Skeletal muscle tissue (tissue), 4 donors: ENCODE data around the gene KRTAP5-8. TPM values are rescaled to one million over a fixed set of nuclear protein-coding genes. Genes with fewer than 3 reads are reported as not detected.

Experiments used
- H3K27ac ChIP-seq: one replicate; pipeline ENCODE4 v1.7.0; 2013; ENCODE audit warnings: mild to moderate bottlenecking, low read depth, low read length, inconsistent platforms
- H3K27me3 ChIP-seq, 3 donors: one replicate each; pipeline ENCODE4 v1.7.0; 2013; ENCODE audit warnings: low read length in 3 of 3; ENCODE audit not compliant: control insufficient read depth in 3 of 3, insufficient read depth in 3 of 3
- H3K36me3 ChIP-seq, 3 donors: one replicate each; pipeline ENCODE4 v1.7.0; 2013; ENCODE audit warnings: low read length in 3 of 3; ENCODE audit not compliant: control insufficient read depth in 3 of 3, insufficient read depth in 3 of 3
- H3K4me1 ChIP-seq, 3 donors: one replicate each; pipeline ENCODE4 v1.7.0; 2013; ENCODE audit warnings: low read length in 3 of 3, mild to moderate bottlenecking in 3 of 3; ENCODE audit not compliant: control insufficient read depth in 3 of 3, insufficient read depth in 3 of 3
- H3K4me3 ChIP-seq, 3 donors: one replicate each; pipeline ENCODE4 v1.7.0; 2013; ENCODE audit warnings: low read length in 3 of 3
- H3K9ac ChIP-seq, 3 donors: one replicate each; pipeline ENCODE4 v1.7.0; 2013; ENCODE audit warnings: low read length in 3 of 3, mild to moderate bottlenecking in 3 of 3, moderate library complexity in 2 of 3, low read depth in 1 of 3
- H3K9me3 ChIP-seq, 3 donors: one replicate each; pipeline ENCODE4 v1.7.0; 2013; ENCODE audit warnings: low read length in 3 of 3; ENCODE audit not compliant: control insufficient read depth in 3 of 3
- total RNA-seq: library from RNA; depleted of rRNA; stranded (reverse); fragments of >200 nt; gene quantifications from one replicate; pipeline ENCODE4 v1.2.3, GENCODE V29; 2014
- donor health status: Osteomylitis.

KRTAP5-8 gene
- total RNA-seq, 1 donor from 2014 or later = not detected

GRCh38 chr11:71542879-71543777, 5.3 kb downstream of the KRTAP5-8 start:
- H3K4me1 ChIP-seq = no peaks in the 10 kb centered on the region
- H3K36me3 ChIP-seq = no peaks in the 10 kb centered on the region
- H3K9ac ChIP-seq = no peak overlapping the region
- H3K9me3 ChIP-seq = no peaks in the 10 kb centered on the region
- H3K27ac ChIP-seq = no peak overlapping the region
- H3K27me3 ChIP-seq = peaks cover 0 to 5% (median 0%) of the 10 kb centered on the region in 3 donors
- no peak overlapping the region for H3K4me3 ChIP-seq

- peaks cover 0 to 5% (median 0%) of the 10 kb centered on the region in 3 donors for H3K27me3 ChIP-seq
- no peak overlapping the region for H3K4me3 ChIP-seq
- H3K27ac ChIP-seq = no peak overlapping the region
- H3K9me3 ChIP-seq = no peaks in the 10 kb centered on the region
- H3K9ac ChIP-seq = no peak overlapping the region
- no peaks in the 10 kb centered on the region for H3K36me3 ChIP-seq
- H3K4me1 ChIP-seq = no peaks in the 10 kb centered on the region
Observed at GRCh38 chr11:71543866-71544265, 6.0 kb downstream of the KRTAP5-8 start.

GRCh38 chr11:71544525-71545214, 6.8 kb downstream of the KRTAP5-8 start:
- Histone ChIP-seq H3K27ac (no peak overlapping the region), H3K9ac (no peak overlapping the region), H3K27me3 (peaks cover 0 to 5% (median 0%) of the 10 kb centered on the region in 3 donors), H3K4me1 (no peaks in the 10 kb centered on the region), H3K9me3 (no peaks in the 10 kb centered on the region), H3K36me3 (no peaks in the 10 kb centered on the region), H3K4me3 (no peak overlapping the region)

- Histone ChIP-seq H3K9ac (no peak overlapping the region), H3K36me3 (no peaks in the 10 kb centered on the region), H3K4me1 (no peaks in the 10 kb centered on the region), H3K4me3 (no peak overlapping the region), H3K27ac (no peak overlapping the region), H3K9me3 (no peaks in the 10 kb centered on the region), H3K27me3 (peaks cover 0 to 5% (median 0%) of the 10 kb centered on the region in 3 donors)
Observed at GRCh38 chr11:71545405-71545966, 7.7 kb downstream of the KRTAP5-8 start.

GRCh38 chr11:71548120-71548519, 10.3 kb downstream of the KRTAP5-8 start, which contains the start of gene KRTAP5-9:
KRTAP5-9 (plus strand) TSS chr11:71548420; CDS start chr11:71548658, 238 bp downstream.
- Histone ChIP-seq H3K9ac (no peak within 1 kb of the TSS), H3K36me3 (no peaks in the 10 kb centered on the region), H3K4me1 (no peaks in the 10 kb centered on the region), H3K9me3 (no peaks in the 10 kb centered on the region), H3K27ac (no peak within 1 kb of the TSS), H3K27me3 (peaks cover 0 to under 1% (median 0%) of the 10 kb centered on the region in 3 donors), H3K4me3 (no peak within 1 kb of the TSS)

- Histone ChIP-seq H3K9ac (no peak overlapping the region), H3K9me3 (no peaks in the 10 kb centered on the region), H3K4me3 (no peak overlapping the region), H3K27me3 (no peaks in the 10 kb centered on the region), H3K27ac (no peak overlapping the region), H3K4me1 (no peaks in the 10 kb centered on the region), H3K36me3 (no peaks in the 10 kb centered on the region)
Observed at GRCh38 chr11:71548716-71549151, 10.9 kb downstream of the KRTAP5-8 start.

GRCh38 chr11:71551711-71552110, 13.9 kb downstream of the KRTAP5-8 start:
- H3K27me3 ChIP-seq = no peaks in the 10 kb centered on the region
- no peak overlapping the region for H3K4me3 ChIP-seq
- no peak overlapping the region for H3K27ac ChIP-seq
- no peaks in the 10 kb centered on the region for H3K36me3 ChIP-seq
- no peaks in the 10 kb centered on the region for H3K9me3 ChIP-seq
- no peaks in the 10 kb centered on the region for H3K4me1 ChIP-seq
- H3K9ac ChIP-seq = no peak overlapping the region

GRCh38 chr11:71554996-71555395, 17.2 kb downstream of the KRTAP5-8 start:
- H3K4me3 ChIP-seq = no peak overlapping the region
- no peak overlapping the region for H3K9ac ChIP-seq
- no peaks in the 10 kb centered on the region for H3K4me1 ChIP-seq
- no peaks in the 10 kb centered on the region for H3K27me3 ChIP-seq
- H3K9me3 ChIP-seq = no peaks in the 10 kb centered on the region
- H3K27ac ChIP-seq = no peak overlapping the region
- no peaks in the 10 kb centered on the region for H3K36me3 ChIP-seq

GRCh38 chr11:71555508-71555907, 17.7 kb downstream of the KRTAP5-8 start:
- Histone ChIP-seq H3K4me1 (no peaks in the 10 kb centered on the region), H3K4me3 (no peak overlapping the region), H3K27ac (no peak overlapping the region), H3K9ac (no peak overlapping the region), H3K27me3 (no peaks in the 10 kb centered on the region), H3K36me3 (no peaks in the 10 kb centered on the region), H3K9me3 (no peaks in the 10 kb centered on the region)

GRCh38 chr11:71556018-71556417, 18.2 kb downstream of the KRTAP5-8 start:
- Histone ChIP-seq H3K9ac (no peak overlapping the region), H3K4me1 (no peaks in the 10 kb centered on the region), H3K36me3 (no peaks in the 10 kb centered on the region), H3K4me3 (no peak overlapping the region), H3K27me3 (no peaks in the 10 kb centered on the region), H3K9me3 (no peaks in the 10 kb centered on the region), H3K27ac (no peak overlapping the region)
